Rectal smooth muscle tissue (tissue), 1 donor: ENCODE measurements around the gene PLSCR2.
"Not testable (repeated sequence)": the region's sequence is repeated elsewhere in the genome, so short reads cannot be mapped to it uniquely, and the experiment has no call there.

Source experiments
- H3K27ac ChIP-seq: one replicate; pipeline ENCODE4 v1.7.0; 2013; ENCODE audit warnings: low read depth, low read length, inconsistent platforms
- H3K27me3 ChIP-seq: one replicate; pipeline ENCODE4 v1.7.0; 2013; ENCODE audit warnings: low read length; ENCODE audit not compliant: control insufficient read depth, insufficient read depth
- H3K36me3 ChIP-seq: one replicate; pipeline ENCODE4 v1.7.0; 2013; ENCODE audit warnings: low read length; ENCODE audit not compliant: control insufficient read depth, insufficient read depth
- H3K4me1 ChIP-seq: one replicate; pipeline ENCODE4 v1.7.0; 2013; ENCODE audit warnings: low read length; ENCODE audit not compliant: control insufficient read depth, insufficient read depth
- H3K4me3 ChIP-seq: one replicate; pipeline ENCODE4 v1.7.0; 2013; ENCODE audit warnings: low read length
- H3K9ac ChIP-seq: one replicate; pipeline ENCODE4 v1.7.0; 2013; ENCODE audit warnings: low read length

PLSCR2 gene

DNA sequence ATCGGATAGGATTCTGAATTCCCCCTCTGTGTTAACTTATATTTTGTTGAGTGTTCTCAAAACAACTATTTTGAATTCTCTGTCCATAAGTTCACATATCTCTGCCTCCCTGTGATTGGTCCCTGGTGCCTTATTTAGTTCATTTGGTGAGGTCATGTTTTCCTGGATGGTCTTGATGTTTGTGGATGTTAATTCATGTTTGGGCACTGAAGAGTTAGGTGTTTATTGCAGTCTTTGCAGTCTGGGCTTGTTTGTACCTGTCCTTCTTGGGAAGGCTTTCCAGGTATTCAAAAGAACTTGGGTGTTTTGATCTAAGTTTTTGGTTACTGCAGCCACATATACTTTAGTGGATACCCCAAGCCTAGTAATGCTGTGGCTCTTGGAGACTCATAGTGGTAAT lies 23.3 kb downstream of the PLSCR2 start:
- H3K9ac ChIP-seq, result no peak overlapping the region
- no peak overlapping the region for H3K4me3 ChIP-seq
- H3K36me3 ChIP-seq, result no peaks in the 10 kb centered on the region

DNA sequence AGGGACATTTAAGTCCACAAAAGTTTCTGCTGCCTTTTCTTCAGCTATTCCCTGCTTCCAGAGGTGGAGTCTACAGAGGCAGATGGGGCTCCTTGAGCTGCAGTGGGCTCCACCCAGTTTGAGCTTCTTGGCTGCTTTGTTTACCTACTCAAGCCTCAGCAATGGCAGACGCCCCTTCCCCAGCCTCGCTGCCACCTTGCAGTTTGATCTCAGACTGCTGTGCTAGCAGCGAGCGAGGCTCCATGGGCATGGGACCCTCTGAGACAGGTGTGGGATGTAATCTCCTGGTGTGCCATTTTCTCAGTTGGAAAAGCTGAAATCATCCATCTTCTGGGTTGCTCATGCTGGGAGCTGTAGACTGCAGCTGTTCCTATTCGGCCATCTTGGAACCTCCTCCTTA lies 29.1 kb downstream of the PLSCR2 start:
- H3K9ac ChIP-seq, H3K27ac ChIP-seq, H3K4me1 ChIP-seq, H3K36me3 ChIP-seq, H3K27me3 ChIP-seq, H3K4me3 ChIP-seq: not testable (repeated sequence)

More for the DNA sequence above, 23.3 kb downstream of the PLSCR2 start:
- H3K27me3 ChIP-seq, result no peaks in the 10 kb centered on the region
- H3K4me1 ChIP-seq, result no peaks in the 10 kb centered on the region
- no peak overlapping the region for H3K27ac ChIP-seq

DNA sequence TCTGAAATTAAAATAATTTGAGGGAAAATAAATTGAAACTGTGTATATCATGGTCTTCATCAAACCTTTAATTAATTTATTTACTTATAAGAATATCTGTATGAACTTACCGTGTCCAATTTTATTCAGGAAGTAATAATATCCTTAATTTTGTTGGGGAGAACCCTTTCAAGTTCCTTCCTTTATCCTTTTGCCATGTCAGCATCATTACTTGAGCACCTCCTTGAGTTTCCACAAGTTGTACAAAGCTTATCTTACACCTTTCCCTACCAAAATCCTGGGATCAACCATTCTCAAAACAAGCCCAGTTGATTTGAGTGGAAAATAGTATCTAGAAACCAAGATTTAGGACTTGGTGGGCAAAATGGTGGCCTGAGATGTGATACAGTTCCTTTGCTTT lies 37.3 kb downstream of the PLSCR2 start:
- no peak overlapping the region for H3K9ac ChIP-seq
- H3K27me3 ChIP-seq, result no peaks in the 10 kb centered on the region
- no peak overlapping the region for H3K27ac ChIP-seq
- H3K4me1 ChIP-seq, result no peaks in the 10 kb centered on the region
- no peaks in the 10 kb centered on the region for H3K36me3 ChIP-seq
- no peak overlapping the region for H3K4me3 ChIP-seq

DNA sequence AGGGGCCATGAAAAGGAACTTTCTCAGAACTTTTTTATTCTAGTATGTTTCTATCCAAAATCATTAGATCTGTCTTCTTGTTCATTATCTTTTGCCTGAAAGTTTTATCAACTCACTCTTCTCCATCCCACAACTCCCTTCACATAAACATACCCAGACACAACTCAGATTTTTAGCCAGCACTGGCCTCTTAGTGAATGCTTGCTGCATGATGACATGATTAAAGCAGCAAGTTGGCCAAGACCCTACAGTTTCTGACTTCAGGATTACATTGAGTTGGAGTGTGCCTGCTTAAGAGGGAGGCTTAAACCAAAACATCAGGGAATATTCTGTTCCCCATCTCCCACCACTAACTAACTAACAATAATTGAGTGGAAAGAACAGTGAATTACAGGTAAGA lies 38.1 kb downstream of the PLSCR2 start:
- Histone ChIP-seq H3K27me3 (no peaks in the 10 kb centered on the region), H3K4me1 (no peaks in the 10 kb centered on the region), H3K9ac (no peak overlapping the region), H3K27ac (no peak overlapping the region), H3K4me3 (no peak overlapping the region), H3K36me3 (no peaks in the 10 kb centered on the region)

DNA sequence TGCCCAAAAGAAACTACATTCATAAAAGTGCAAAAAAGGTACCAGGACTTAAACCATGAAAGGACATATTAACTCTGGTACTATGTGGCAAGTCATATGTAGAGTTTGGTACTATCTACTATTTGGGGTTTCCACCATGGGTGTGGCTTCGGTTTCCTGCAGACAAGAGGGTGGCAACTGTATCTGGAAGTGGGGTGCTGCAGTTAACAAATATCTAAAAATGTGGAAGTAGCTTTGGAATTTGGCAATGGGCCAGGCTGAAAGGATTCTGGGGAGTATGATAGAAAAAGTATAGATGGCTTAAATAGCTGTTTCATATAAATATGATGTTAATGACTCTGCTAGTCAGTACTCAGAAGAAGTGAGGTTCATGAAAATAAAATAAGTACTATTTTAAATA lies 44.0 kb downstream of the PLSCR2 start:
- Histone ChIP-seq H3K4me3 (no peak overlapping the region), H3K36me3 (no peaks in the 10 kb centered on the region), H3K4me1 (no peaks in the 10 kb centered on the region), H3K27ac (no peak overlapping the region), H3K9ac (no peak overlapping the region), H3K27me3 (no peaks in the 10 kb centered on the region)

DNA sequence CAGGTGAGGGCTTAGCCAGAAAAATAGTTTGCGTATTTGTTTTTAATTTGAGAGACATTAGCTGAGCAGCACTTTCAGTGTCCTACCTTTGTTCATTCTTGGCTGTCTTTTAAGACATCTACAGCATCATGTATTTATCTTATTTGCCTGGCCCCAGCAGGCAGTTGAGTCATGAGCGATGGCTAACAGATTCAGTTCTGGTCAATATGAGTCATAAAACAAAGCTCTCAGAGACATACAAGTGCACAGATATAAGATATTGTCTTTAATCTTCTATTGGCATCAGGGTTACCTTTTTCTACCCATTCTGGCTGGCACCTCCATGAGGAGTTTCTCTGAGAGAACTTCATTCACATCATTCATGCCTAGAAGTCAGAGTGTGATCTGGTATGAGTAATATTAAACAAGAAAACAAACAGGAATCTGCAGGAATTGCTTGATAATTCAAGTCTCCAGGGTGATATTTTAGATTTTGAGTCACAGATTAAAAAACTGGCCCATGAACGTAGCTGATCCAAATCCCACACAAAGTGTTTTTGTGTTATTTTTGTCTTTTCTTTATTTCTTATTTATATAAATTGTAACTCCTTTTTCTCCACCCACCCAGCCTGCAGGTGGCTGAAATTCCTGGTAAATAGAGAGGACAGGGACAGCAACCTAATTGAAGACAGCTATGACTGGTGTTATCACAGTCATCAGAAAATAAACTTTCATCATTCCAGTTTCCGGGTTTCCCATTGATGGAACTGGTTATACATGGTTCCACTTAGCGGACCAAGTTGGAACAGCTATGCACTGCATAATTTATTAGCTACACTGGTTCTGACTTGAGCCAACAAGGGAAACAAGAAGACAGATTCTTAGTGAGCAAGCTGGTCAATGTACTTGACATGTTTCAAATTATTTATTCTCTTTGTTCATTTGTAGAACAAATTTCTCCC lies 47.3 kb downstream of the PLSCR2 start:
- Histone ChIP-seq H3K36me3 (no peaks in the 10 kb centered on the region), H3K4me1 (no peaks in the 10 kb centered on the region), H3K9ac (no peak overlapping the region), H3K4me3 (no peak overlapping the region), H3K27ac (no peak overlapping the region), H3K27me3 (no peaks in the 10 kb centered on the region)

DNA sequence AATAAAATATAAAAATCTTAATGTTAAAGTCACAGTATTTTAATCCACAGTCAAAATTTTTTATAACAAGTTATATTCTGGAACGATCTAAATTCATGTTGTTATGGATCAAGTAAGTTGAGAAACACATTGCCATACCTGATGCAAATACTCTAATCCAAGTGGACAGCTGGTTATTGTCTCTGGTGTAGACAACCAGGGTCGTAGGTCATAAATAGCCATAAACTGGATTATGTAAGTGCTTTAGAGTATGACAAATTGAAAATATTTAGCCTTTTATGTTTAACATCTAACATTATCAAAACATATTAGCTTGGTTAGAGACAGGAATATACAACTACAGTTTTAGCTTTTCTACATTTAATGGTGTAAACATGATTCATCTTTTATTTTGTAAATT lies 53.0 kb downstream of the PLSCR2 start:
- H3K27me3 ChIP-seq, result no peaks in the 10 kb centered on the region

DNA sequence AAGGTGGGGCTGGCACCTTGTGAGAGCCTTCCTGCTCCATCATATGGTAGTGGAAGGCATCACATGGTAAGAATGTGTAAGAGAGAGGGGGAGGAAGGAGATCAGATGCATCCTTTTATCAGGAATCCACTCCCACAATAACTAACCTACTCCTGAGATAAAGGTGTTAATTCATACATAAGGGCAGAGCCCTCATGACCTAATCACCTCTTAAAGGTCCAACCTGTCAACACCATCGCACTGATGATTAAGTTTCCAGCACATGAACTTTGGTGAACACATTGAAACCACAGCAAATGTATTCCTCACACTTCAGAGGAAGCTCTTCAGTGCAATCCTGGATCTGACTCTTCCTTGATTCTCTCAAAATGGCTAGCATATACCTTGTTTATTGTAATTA lies 55.4 kb downstream of the PLSCR2 start:
- Histone ChIP-seq H3K27ac (no peak overlapping the region), H3K9ac (no peak overlapping the region), H3K36me3 (no peaks in the 10 kb centered on the region), H3K4me1 (no peaks in the 10 kb centered on the region), H3K27me3 (no peaks in the 10 kb centered on the region), H3K4me3 (no peak overlapping the region)

More for the DNA sequence above, 53.0 kb downstream of the PLSCR2 start:
- Histone ChIP-seq H3K4me1 (no peaks in the 10 kb centered on the region), H3K9ac (no peak overlapping the region), H3K27ac (no peak overlapping the region), H3K36me3 (no peaks in the 10 kb centered on the region), H3K4me3 (no peak overlapping the region)

DNA sequence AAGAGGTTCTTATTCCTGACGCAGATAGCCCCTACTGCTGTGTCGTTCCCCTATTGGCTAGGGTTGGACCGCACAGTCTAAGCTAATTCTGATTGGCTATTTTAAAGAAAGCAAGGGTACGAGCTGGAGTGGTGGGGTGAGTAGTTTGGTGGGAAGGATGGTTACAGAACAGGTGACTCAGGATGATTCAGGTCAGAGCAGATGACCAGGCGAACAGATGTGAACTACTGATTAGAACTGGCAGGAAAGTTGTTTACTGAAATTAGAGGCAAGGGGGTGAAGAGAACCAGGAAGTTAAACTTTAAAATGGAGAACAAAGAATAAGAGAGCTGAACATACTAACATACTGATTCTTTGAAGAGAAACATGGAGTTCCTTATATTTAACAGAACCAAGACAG lies 56.6 kb downstream of the PLSCR2 start:
- H3K4me1 ChIP-seq, H3K27ac ChIP-seq, H3K27me3 ChIP-seq, H3K36me3 ChIP-seq, H3K4me3 ChIP-seq, H3K9ac ChIP-seq: not testable (repeated sequence)

DNA sequence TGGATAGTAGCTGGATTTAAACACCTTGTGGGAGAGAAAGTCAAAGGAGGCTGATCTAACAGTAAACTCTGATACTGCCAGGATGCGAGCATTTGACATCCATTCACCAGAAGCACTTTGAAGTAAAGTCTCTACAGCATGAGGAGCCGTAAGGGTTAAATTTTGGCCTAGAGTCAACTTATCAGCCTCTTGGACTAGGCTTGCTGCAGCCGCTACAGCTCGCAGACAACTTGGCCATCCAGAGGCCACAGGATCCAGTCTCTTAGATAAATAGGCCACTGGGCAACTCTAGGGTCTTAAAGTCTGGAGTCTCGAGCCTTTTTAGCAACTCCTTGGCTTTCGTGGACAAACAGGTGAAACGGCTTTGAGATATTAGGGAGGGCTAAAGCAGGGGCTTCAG lies 61.4 kb downstream of the PLSCR2 start:
- no peak overlapping the region for H3K27ac ChIP-seq

DNA sequence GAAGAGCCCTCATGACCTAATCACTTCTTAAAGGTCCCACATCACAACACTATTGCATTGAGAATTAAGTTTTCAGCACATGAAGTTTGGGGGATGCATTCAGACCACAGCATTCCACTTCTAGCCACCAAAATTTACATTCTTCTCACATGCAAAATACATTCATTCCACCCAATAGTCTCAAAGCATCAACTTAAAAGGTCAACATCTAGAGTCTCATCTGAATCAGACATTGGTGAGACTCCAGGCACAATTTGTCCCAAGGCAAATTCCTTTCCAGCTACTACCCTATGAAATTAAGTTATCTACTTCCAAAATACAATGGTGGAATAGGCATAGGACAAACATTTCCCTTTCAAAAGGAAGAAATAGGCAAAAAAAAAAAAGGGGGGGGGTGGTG lies 64.9 kb downstream of the PLSCR2 start:
- Histone ChIP-seq H3K4me3 (no peak overlapping the region), H3K27me3 (no peaks in the 10 kb centered on the region), H3K4me1 (no peaks in the 10 kb centered on the region), H3K27ac (no peak overlapping the region), H3K9ac (no peak overlapping the region), H3K36me3 (no peaks in the 10 kb centered on the region)

More for the DNA sequence above, 61.4 kb downstream of the PLSCR2 start:
- Histone ChIP-seq H3K36me3 (no peaks in the 10 kb centered on the region), H3K27me3 (no peaks in the 10 kb centered on the region), H3K4me1 (no peaks in the 10 kb centered on the region), H3K4me3 (no peak overlapping the region), H3K9ac (no peak overlapping the region)

DNA sequence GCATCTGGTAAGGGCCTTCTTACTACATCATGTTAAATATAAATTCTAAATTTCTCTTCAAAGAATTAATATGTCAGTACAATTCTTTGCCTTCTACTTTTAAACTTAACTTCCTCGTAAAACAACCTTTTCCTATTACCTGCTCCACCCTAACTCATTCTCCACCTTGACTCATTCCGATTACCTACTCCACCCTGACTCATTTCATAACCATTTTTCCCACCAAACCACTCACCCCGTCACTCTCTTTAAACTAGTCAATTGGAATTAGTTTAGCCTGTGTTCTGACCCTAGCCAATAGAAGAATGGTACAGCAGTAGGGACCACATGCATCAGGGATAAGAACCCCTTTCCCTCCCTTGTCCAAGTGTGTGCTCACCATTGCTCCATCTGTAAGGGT lies 65.6 kb downstream of the PLSCR2 start:
- H3K9ac ChIP-seq, result no peak overlapping the region
- no peak overlapping the region for H3K4me3 ChIP-seq
- no peaks in the 10 kb centered on the region for H3K27me3 ChIP-seq
- no peak overlapping the region for H3K27ac ChIP-seq
- no peaks in the 10 kb centered on the region for H3K4me1 ChIP-seq
- no peaks in the 10 kb centered on the region for H3K36me3 ChIP-seq

DNA sequence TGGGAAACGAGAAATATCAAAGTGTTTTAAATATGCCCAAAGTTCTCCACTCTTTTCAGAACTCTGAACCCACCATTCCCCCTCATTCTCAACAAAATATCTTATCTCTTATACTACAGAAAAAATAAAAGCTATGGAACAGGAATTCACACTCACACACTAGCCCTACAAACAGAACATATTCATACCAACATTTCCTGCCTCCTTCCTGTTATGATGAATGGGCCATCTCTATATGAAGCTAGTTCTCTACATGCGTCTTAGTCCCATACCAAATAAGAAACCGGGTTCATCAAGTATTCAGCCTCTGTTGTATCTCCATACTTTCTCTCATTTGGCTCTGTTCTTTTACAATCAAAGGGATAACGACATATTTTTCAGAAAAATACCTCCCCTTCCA lies 72.6 kb downstream of the PLSCR2 start:
- no peaks in the 10 kb centered on the region for H3K27me3 ChIP-seq
- no peaks in the 10 kb centered on the region for H3K4me1 ChIP-seq
- no peak overlapping the region for H3K9ac ChIP-seq
- H3K4me3 ChIP-seq, result no peak overlapping the region
- H3K36me3 ChIP-seq, result no peaks in the 10 kb centered on the region
- H3K27ac ChIP-seq, result no peak overlapping the region
